RWPE2 (cell line): Measurements from ENCODE around the gene GPSM1.

Experiments used
- ATAC-seq: fragments of 200-7000 bp; cut with Tn5 transposase; 3 replicates; pipeline ENCODE4 v1.9.1; 2021; ENCODE audit warnings: low read depth
- DNase-seq: peaks from one replicate; pipeline ENCODE4 v3.0.0-alpha.2; 2020; ENCODE audit warnings: low spot score
- H3K27ac ChIP-seq: fragments of 450-650 bp; 2 replicates; pipeline ENCODE4 v1.5.1; 2017; ENCODE audit warnings: mild to moderate bottlenecking; ENCODE audit not compliant: poor library complexity, severe bottlenecking
- H3K27me3 ChIP-seq: fragments of 250-450 bp; sonication (Bioruptor Pico); 2 replicates; pipeline ENCODE4 v1.5.1; 2021; ENCODE audit warnings: mild to moderate bottlenecking, moderate library complexity; ENCODE audit not compliant: insufficient read depth, poor library complexity, severe bottlenecking
- H3K36me3 ChIP-seq: fragments of 250-450 bp; sonication (Bioruptor Pico); 2 replicates; pipeline ENCODE4 v1.5.1; 2020; ENCODE audit warnings: low read depth, mild to moderate bottlenecking, moderate library complexity
- H3K4me1 ChIP-seq: fragments of 250-450 bp; sonication (Bioruptor Pico); 2 replicates; pipeline ENCODE4 v1.5.1; 2021; ENCODE audit warnings: mild to moderate bottlenecking, moderate library complexity; ENCODE audit not compliant: insufficient read depth, poor library complexity, severe bottlenecking
- H3K4me3 ChIP-seq: fragments of 250-450 bp; sonication (Bioruptor Pico); 2 replicates; pipeline ENCODE4 v1.5.1; 2021; ENCODE audit warnings: mild to moderate bottlenecking, moderate library complexity; ENCODE audit not compliant: severe bottlenecking
- H3K9me3 ChIP-seq: fragments of 250-450 bp; sonication (Bioruptor Pico); 2 replicates; pipeline ENCODE4 v1.5.1; 2021; ENCODE audit warnings: mild to moderate bottlenecking, moderate library complexity; ENCODE audit not compliant: severe bottlenecking
- CTCF ChIP-seq: fragments of 450-650 bp; IDR thresholded peaks from one replicate; pipeline ENCODE4 v1.5.1; 2017; ENCODE audit warnings: mild to moderate bottlenecking, moderate library complexity; ENCODE audit not compliant: poor library complexity, severe bottlenecking

GPSM1 gene

GRCh38 chr9:136379891-136380290 lies 52.6 kb downstream of the GPSM1 start:
- DNase-seq = no peak
- Histone ChIP-seq H3K4me1 (no peaks in the 10 kb centered on the region), H3K4me3 (no peak overlapping the region), H3K9me3 (no peaks in the 10 kb centered on the region), H3K27ac (no peak overlapping the region), H3K36me3 (peaks cover 18% of the 10 kb centered on the region; the same call in 1 of the 2 replicates), H3K27me3 (no peaks in the 10 kb centered on the region)
- no peak for TF ChIP-seq CTCF
- ATAC-seq = no peak

- H3K9me3 ChIP-seq = no peaks in the 10 kb centered on the region
- no peak overlapping the region for H3K27ac ChIP-seq
- no peak for TF ChIP-seq CTCF
- no peak overlapping the region for H3K4me3 ChIP-seq
- H3K4me1 ChIP-seq = no peaks in the 10 kb centered on the region
- no peak for ATAC-seq
- H3K27me3 ChIP-seq = no peaks in the 10 kb centered on the region
- no peak for DNase-seq
- peaks cover 20% of the 10 kb centered on the region; the same call in 1 of the 2 replicates for H3K36me3 ChIP-seq
Observed at GRCh38 chr9:136380381-136380780, 53.0 kb downstream of the GPSM1 start.

GRCh38 chr9:136381311-136381710 lies 54.0 kb downstream of the GPSM1 start:
- H3K9me3 ChIP-seq = no peaks in the 10 kb centered on the region
- H3K27ac ChIP-seq = no peak overlapping the region
- H3K4me3 ChIP-seq = no peak overlapping the region
- H3K36me3 ChIP-seq = peaks cover 27% of the 10 kb centered on the region; the same call in 1 of the 2 replicates
- DNase-seq (no peak), ATAC-seq (no peak)
- TF ChIP-seq CTCF = no peak
- H3K4me1 ChIP-seq = no peaks in the 10 kb centered on the region
- no peaks in the 10 kb centered on the region for H3K27me3 ChIP-seq

- TF ChIP-seq CTCF = no peak
- H3K4me1 ChIP-seq = no peaks in the 10 kb centered on the region
- no peak for ATAC-seq
- DNase-seq = no peak
- H3K9me3 ChIP-seq = no peaks in the 10 kb centered on the region
- no peak overlapping the region for H3K27ac ChIP-seq
- peaks cover 34% of the 10 kb centered on the region for H3K36me3 ChIP-seq
- H3K27me3 ChIP-seq = no peaks in the 10 kb centered on the region
- no peak overlapping the region for H3K4me3 ChIP-seq
Observed at GRCh38 chr9:136381966-136382513, 54.7 kb downstream of the GPSM1 start.

- no peak for TF ChIP-seq CTCF
- Histone ChIP-seq H3K4me3 (no peak overlapping the region), H3K9me3 (no peaks in the 10 kb centered on the region), H3K4me1 (no peaks in the 10 kb centered on the region), H3K27ac (no peak overlapping the region), H3K27me3 (no peaks in the 10 kb centered on the region), H3K36me3 (peaks cover 48% of the 10 kb centered on the region)
- no peak for DNase-seq
- no peak for ATAC-seq
Observed at GRCh38 chr9:136383436-136383835, 56.1 kb downstream of the GPSM1 start.
